GM23338 (cell line): ENCODE data around the gene GBF1.

Experiments
- CREB1 ChIP-seq: fragments of 250-450 bp; sonication (Bioruptor Pico); IDR thresholded peaks from 2 replicates; pipeline ENCODE4 v1.5.0; 2020; ENCODE audit warnings: low read depth, mild to moderate bottlenecking, moderate library complexity
- EZH2 ChIP-seq: fragments of 200-600 bp; sonication (generic); IDR thresholded peaks from one replicate; pipeline ENCODE4 v1.8.0; 2017; ENCODE audit warnings: antibody characterized with exemption, mild to moderate bottlenecking, low read depth; ENCODE audit not compliant: unreplicated experiment
- EZH2phosphoT487 ChIP-seq: fragments of 200-600 bp; sonication (generic); IDR thresholded peaks from one replicate; pipeline ENCODE4 v1.8.1; 2018; ENCODE audit warnings: antibody characterized with exemption; ENCODE audit not compliant: unreplicated experiment
- JUNB ChIP-seq: IDR thresholded peaks from one replicate; pipeline ENCODE4 v1.6.1; 2016; ENCODE audit warnings: antibody characterized with exemption; ENCODE audit not compliant: unreplicated experiment
- POLR2AphosphoS5 ChIP-seq: IDR thresholded peaks from 2 replicates; pipeline ENCODE4 v1.6.1; 2016; ENCODE audit warnings: antibody characterized with exemption, low read depth
- STAT1 ChIP-seq: IDR thresholded peaks from one replicate; pipeline ENCODE4 v1.6.1; 2016; ENCODE audit warnings: antibody characterized with exemption; ENCODE audit not compliant: unreplicated experiment
- ZNF331 ChIP-seq: fragments of 250-450 bp; sonication (Bioruptor Pico); IDR thresholded peaks from 2 replicates; pipeline ENCODE4 v1.5.0; 2020; ENCODE audit warnings: low read depth, mild to moderate bottlenecking, moderate library complexity
- TF ChIP-seq, protein P1 (sequence below), 2 experiments: fragments of 200-600 bp in 1 of 2; sonication (generic) in 1 of 2; conservative IDR thresholded peaks; 2 replicates each; pipeline versions ENCODE4 v1.5.1 to v1.6.1; 2016 to 2017; ENCODE audit warnings: antibody characterized with exemption in 2 of 2, low read depth in 2 of 2, mild to moderate bottlenecking in 2 of 2, moderate library complexity in 1 of 2
- TF ChIP-seq, protein P2 (sequence below): IDR thresholded peaks from one replicate; pipeline ENCODE4 v1.6.1; 2018; ENCODE audit warnings: antibody characterized with exemption; ENCODE audit not compliant: unreplicated experiment
- TF ChIP-seq, protein P3 (sequence below): IDR thresholded peaks from 2 replicates; pipeline ENCODE4 v1.6.1; 2016; ENCODE audit warnings: antibody characterized with exemption

DNA sequence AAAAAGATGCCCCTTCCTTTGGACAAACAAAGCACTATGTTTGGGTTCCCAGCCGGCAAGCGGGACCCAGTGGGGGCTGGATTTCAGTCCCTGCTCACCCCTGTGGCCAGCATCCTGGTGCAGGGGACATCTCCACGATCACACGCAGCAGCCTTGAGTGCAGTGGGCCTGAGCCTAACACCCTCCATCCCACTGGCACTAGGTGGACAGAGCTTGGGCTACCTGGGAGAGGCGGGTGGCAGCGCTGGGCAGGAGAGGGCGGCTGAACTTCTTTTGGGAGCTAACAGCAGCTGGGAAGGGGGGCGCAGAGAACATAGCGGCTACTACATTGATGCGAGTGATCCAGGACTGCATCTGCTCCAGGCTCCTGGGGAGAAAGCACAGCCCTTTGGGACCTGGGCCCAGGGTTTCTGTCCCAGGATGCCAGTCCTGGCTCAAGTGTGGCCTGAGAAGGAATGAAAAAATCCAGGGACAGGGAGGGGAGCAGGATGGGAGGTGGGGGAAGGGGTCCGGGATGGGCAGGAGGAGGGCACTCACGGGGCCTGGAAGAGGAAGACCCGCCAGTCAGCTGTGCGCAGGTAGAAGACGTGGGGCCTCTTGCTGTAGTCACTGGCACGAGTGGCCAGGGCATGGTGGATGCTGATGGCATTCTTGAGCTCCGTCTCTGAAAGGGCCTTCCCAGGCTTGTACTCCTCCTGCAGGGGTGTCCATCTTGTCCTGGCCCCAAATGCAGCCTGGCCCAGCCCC is 159.2 kb downstream of the GBF1 start:
- no peak for TF ChIP-seq EZH2
- TF ChIP-seq POLR2AphosphoS5, result no peak
- TF ChIP-seq, protein P1, sequence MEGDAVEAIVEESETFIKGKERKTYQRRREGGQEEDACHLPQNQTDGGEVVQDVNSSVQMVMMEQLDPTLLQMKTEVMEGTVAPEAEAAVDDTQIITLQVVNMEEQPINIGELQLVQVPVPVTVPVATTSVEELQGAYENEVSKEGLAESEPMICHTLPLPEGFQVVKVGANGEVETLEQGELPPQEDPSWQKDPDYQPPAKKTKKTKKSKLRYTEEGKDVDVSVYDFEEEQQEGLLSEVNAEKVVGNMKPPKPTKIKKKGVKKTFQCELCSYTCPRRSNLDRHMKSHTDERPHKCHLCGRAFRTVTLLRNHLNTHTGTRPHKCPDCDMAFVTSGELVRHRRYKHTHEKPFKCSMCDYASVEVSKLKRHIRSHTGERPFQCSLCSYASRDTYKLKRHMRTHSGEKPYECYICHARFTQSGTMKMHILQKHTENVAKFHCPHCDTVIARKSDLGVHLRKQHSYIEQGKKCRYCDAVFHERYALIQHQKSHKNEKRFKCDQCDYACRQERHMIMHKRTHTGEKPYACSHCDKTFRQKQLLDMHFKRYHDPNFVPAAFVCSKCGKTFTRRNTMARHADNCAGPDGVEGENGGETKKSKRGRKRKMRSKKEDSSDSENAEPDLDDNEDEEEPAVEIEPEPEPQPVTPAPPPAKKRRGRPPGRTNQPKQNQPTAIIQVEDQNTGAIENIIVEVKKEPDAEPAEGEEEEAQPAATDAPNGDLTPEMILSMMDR (conservative IDR thresholded peaks at IDR 0.05; ENCODE audit: low read depth in 2 of 2), result no peak
- TF ChIP-seq CREB1 (CRISPR knock-in tag), result no peak
- TF ChIP-seq JUNB, result no peak
- TF ChIP-seq, protein P2, sequence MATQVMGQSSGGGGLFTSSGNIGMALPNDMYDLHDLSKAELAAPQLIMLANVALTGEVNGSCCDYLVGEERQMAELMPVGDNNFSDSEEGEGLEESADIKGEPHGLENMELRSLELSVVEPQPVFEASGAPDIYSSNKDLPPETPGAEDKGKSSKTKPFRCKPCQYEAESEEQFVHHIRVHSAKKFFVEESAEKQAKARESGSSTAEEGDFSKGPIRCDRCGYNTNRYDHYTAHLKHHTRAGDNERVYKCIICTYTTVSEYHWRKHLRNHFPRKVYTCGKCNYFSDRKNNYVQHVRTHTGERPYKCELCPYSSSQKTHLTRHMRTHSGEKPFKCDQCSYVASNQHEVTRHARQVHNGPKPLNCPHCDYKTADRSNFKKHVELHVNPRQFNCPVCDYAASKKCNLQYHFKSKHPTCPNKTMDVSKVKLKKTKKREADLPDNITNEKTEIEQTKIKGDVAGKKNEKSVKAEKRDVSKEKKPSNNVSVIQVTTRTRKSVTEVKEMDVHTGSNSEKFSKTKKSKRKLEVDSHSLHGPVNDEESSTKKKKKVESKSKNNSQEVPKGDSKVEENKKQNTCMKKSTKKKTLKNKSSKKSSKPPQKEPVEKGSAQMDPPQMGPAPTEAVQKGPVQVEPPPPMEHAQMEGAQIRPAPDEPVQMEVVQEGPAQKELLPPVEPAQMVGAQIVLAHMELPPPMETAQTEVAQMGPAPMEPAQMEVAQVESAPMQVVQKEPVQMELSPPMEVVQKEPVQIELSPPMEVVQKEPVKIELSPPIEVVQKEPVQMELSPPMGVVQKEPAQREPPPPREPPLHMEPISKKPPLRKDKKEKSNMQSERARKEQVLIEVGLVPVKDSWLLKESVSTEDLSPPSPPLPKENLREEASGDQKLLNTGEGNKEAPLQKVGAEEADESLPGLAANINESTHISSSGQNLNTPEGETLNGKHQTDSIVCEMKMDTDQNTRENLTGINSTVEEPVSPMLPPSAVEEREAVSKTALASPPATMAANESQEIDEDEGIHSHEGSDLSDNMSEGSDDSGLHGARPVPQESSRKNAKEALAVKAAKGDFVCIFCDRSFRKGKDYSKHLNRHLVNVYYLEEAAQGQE, result no peak
- TF ChIP-seq EZH2phosphoT487, result no peak
- TF ChIP-seq, protein P3, sequence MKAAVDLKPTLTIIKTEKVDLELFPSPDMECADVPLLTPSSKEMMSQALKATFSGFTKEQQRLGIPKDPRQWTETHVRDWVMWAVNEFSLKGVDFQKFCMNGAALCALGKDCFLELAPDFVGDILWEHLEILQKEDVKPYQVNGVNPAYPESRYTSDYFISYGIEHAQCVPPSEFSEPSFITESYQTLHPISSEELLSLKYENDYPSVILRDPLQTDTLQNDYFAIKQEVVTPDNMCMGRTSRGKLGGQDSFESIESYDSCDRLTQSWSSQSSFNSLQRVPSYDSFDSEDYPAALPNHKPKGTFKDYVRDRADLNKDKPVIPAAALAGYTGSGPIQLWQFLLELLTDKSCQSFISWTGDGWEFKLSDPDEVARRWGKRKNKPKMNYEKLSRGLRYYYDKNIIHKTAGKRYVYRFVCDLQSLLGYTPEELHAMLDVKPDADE, result no peak
- TF ChIP-seq STAT1, result no peak
- no peak for TF ChIP-seq ZNF331
